Smooth muscle cell (in vitro differentiated cells): Measurements from ENCODE around the gene FAM210B. TPM values are rescaled to one million over a fixed set of nuclear protein-coding genes. Genes with fewer than 3 reads are reported as not detected.

Experiments used
- DNase-seq: peaks from one replicate; lab custom pipeline; 2025; ENCODE audit not compliant: unreplicated experiment; lab: John Stamatoyannopoulos, UW
- H2AFZ ChIP-seq: fragments of 200-600 bp; sonication (generic); 2 replicates; pipeline ENCODE4 v1.6.0; 2016; ENCODE audit warnings: antibody characterized with exemption, low read depth, mild to moderate bottlenecking
- H3F3A ChIP-seq: fragments of 200-600 bp; sonication (generic); 2 replicates; pipeline ENCODE4 v1.6.0; 2017; ENCODE audit warnings: antibody characterized with exemption, low read depth
- H3K27ac ChIP-seq: fragments of 200-600 bp; sonication (generic); 2 replicates; pipeline ENCODE4 v1.5.1; 2016; ENCODE audit warnings: low read depth, mild to moderate bottlenecking
- H3K27me3 ChIP-seq: fragments of 200-600 bp; sonication (generic); 2 replicates; pipeline ENCODE4 v1.6.1; 2016; ENCODE audit warnings: low read depth, mild to moderate bottlenecking
- H3K36me3 ChIP-seq: fragments of 200-600 bp; sonication (generic); 2 replicates; pipeline ENCODE4 v1.5.1; 2016; ENCODE audit warnings: low read depth
- H3K4me1 ChIP-seq: fragments of 200-600 bp; sonication (generic); 2 replicates; pipeline ENCODE4 v1.5.1; 2016; ENCODE audit warnings: low read depth
- H3K4me2 ChIP-seq: fragments of 200-600 bp; sonication (generic); 2 replicates; pipeline ENCODE4 v1.6.0; 2016; ENCODE audit warnings: mild to moderate bottlenecking
- H3K4me3 ChIP-seq: fragments of 200-600 bp; sonication (generic); 2 replicates; pipeline ENCODE4 v1.5.1; 2016; ENCODE audit warnings: mild to moderate bottlenecking
- H3K79me2 ChIP-seq: fragments of 200-600 bp; sonication (generic); 2 replicates; pipeline ENCODE4 v1.6.0; 2016; ENCODE audit warnings: low read depth, mild to moderate bottlenecking
- H3K9ac ChIP-seq: fragments of 200-600 bp; sonication (generic); 2 replicates; pipeline ENCODE4 v1.6.0; 2016; ENCODE audit warnings: low read depth
- H3K9me3 ChIP-seq: fragments of 200-600 bp; sonication (generic); replicated peaks from 2 replicates; pipeline ENCODE4 v1.5.1; 2016; ENCODE audit warnings: low read depth
- H4K20me1 ChIP-seq: fragments of 200-600 bp; sonication (generic); 2 replicates; pipeline ENCODE4 v1.6.0; 2016; ENCODE audit warnings: low read depth
- CTCF ChIP-seq: fragments of 200-600 bp; sonication (generic); IDR thresholded peaks from 2 replicates; pipeline ENCODE4 v1.5.1; 2017; ENCODE audit warnings: borderline replicate concordance, mild to moderate bottlenecking, antibody characterized with exemption; ENCODE audit not compliant: insufficient read depth, poor library complexity, severe bottlenecking
- WGBS: methylation state at CpG from one replicate; pipeline ENCODE4 v1.1.7; 2016; ENCODE audit warnings: low lambda C conversion rate; 5-methylcytosine and 5-hydroxymethylcytosine counted together
- polyA plus RNA-seq: library from polyadenylated mRNA; unstranded; fragments of >200 nt; fragmentation: Nextera tagmentation; extraction: Ambion mirVana; gene quantifications from 2 replicates; pipeline ENCODE4 v1.2.1, GENCODE V29; 2016
- total RNA-seq: library from RNA; depleted of rRNA; stranded (reverse); fragments of >200 nt; gene quantifications from 2 replicates; pipeline ENCODE4 v1.2.3, GENCODE V29; 2014

The FAM210B gene, protein sequence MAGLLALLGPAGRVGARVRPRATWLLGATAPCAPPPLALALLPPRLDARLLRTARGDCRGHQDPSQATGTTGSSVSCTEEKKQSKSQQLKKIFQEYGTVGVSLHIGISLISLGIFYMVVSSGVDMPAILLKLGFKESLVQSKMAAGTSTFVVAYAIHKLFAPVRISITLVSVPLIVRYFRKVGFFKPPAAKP
- total RNA-seq = 32.3 and 38.2 TPM in 2 replicates
- polyA plus RNA-seq = 32.0 and 43.7 TPM in 2 replicates

GRCh38 chr20:56358600-56359211 lies at the start of gene FAM210B:
Gene FAM210B, plus strand, starts transcription at chr20:56358974. Its CDS starts 32 bp downstream, at chr20:56359006.
- DNase-seq = peak; percentile 59

GRCh38 chr20:56316051-56316450 lies 42.7 kb upstream of the FAM210B start:
- no peak overlapping the region for H3K9ac ChIP-seq
- H3K79me2 ChIP-seq = no peaks in the 10 kb centered on the region
- H3K27me3 ChIP-seq = no peaks in the 10 kb centered on the region
- H3K4me2 ChIP-seq = no peak overlapping the region
- WGBS = 79% methylated on average over 8 of the region's 8 CpGs
- H3K4me3 ChIP-seq = no peak overlapping the region
- no peaks in the 10 kb centered on the region for H3K36me3 ChIP-seq
- H2AFZ ChIP-seq = no peak overlapping the region
- H3K9me3 ChIP-seq = no peaks in the 10 kb centered on the region
- H3K4me1 ChIP-seq = no peaks in the 10 kb centered on the region
- H3K27ac ChIP-seq = no peak overlapping the region
- no peaks in the 10 kb centered on the region for H4K20me1 ChIP-seq
- no peak for TF ChIP-seq CTCF
- no peak for DNase-seq
- H3F3A ChIP-seq = no peaks in the 10 kb centered on the region

More at GRCh38 chr20:56358600-56359211, at the start of gene FAM210B:
- H4K20me1 ChIP-seq = peaks cover 25% of the 10 kb centered on the region
- peak within 1 kb of the TSS; percentile 70 for H3K27ac ChIP-seq
- peak within 1 kb of the TSS; percentile 97 for H3K4me3 ChIP-seq
- 8% methylated on average over 12 of the region's 63 CpGs for WGBS
- H3K4me1 ChIP-seq = peaks cover 17% of the 10 kb centered on the region
- peaks cover 6% of the 10 kb centered on the region for H3F3A ChIP-seq
- TF ChIP-seq CTCF = no peak
- H3K4me2 ChIP-seq = peak within 1 kb of the TSS; percentile 100
- H3K79me2 ChIP-seq = peaks cover 26% of the 10 kb centered on the region
- H3K9me3 ChIP-seq = no peaks in the 10 kb centered on the region
- H3K27me3 ChIP-seq = no peaks in the 10 kb centered on the region
- peak within 1 kb of the TSS; percentile 99 for H2AFZ ChIP-seq
- H3K36me3 ChIP-seq = no peaks in the 10 kb centered on the region
- peak within 1 kb of the TSS; percentile 73 for H3K9ac ChIP-seq

DNA sequence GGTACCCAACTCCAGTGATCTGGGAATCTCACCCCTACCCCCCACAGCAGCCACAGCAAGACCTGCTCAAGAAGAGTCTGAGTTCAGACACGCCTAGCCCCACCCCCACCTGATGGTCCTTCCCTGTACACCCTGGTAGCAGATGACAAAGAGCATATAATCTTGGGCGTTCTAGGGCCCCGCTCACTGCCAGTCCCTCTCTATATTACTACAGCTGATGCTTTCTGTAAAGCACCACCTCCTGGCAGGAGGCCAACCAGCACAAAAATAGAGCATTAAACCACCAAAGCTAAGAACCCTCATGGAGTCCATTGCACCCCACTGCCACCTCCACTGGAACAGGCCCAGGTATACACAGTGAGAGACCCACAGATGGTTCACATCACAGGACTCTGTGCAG lies 42.3 kb upstream of the FAM210B start:
- no peaks in the 10 kb centered on the region for H3K9me3 ChIP-seq
- H3K4me3 ChIP-seq = no peak overlapping the region
- no peak for TF ChIP-seq CTCF
- H3K36me3 ChIP-seq = no peaks in the 10 kb centered on the region
- no peak overlapping the region for H3K4me2 ChIP-seq
- H3K4me1 ChIP-seq = no peaks in the 10 kb centered on the region
- WGBS = 84% methylated on average over 3 of the region's 3 CpGs
- H4K20me1 ChIP-seq = no peaks in the 10 kb centered on the region
- no peak overlapping the region for H2AFZ ChIP-seq
- H3K79me2 ChIP-seq = no peaks in the 10 kb centered on the region
- DNase-seq = no peak
- H3K9ac ChIP-seq = no peak overlapping the region
- H3F3A ChIP-seq = no peaks in the 10 kb centered on the region
- H3K27me3 ChIP-seq = no peaks in the 10 kb centered on the region
- no peak overlapping the region for H3K27ac ChIP-seq

GRCh38 chr20:56322681-56323080 lies 36.1 kb upstream of the FAM210B start:
- Histone ChIP-seq H3K9ac (no peak overlapping the region), H3F3A (no peaks in the 10 kb centered on the region), H3K4me2 (no peak overlapping the region), H2AFZ (no peak overlapping the region), H3K36me3 (no peaks in the 10 kb centered on the region), H3K4me3 (no peak overlapping the region), H3K9me3 (no peaks in the 10 kb centered on the region), H3K27me3 (no peaks in the 10 kb centered on the region), H3K4me1 (no peaks in the 10 kb centered on the region), H3K79me2 (no peaks in the 10 kb centered on the region), H3K27ac (no peak overlapping the region), H4K20me1 (no peaks in the 10 kb centered on the region)
- DNase-seq = no peak
- WGBS = 45% methylated on average over 4 of the region's 4 CpGs
- no peak for TF ChIP-seq CTCF
